ENCODE data around the gene LNP1.

LNP1 gene

GRCh38 chr3:100448079-100448478, 46.7 kb downstream of the LNP1 start:
- no peak overlapping the region for H3K4me3 ChIP-seq (ENCODE audit: low read depth, low read length)
- TF ChIP-seq CTCF (IDR thresholded peaks at IDR 0.05; ENCODE audit: borderline replicate concordance, insufficient read depth, low read depth, low read length), result no peak

- TF ChIP-seq CTCF (IDR thresholded peaks at IDR 0.05; ENCODE audit: borderline replicate concordance, insufficient read depth, low read depth, low read length), result no peak
- no peak overlapping the region for H3K4me3 ChIP-seq (ENCODE audit: low read depth, low read length)
Measured at GRCh38 chr3:100449214-100449613, 47.9 kb downstream of the LNP1 start.

GRCh38 chr3:100454677-100455076, 53.3 kb downstream of the LNP1 start:
- H3K4me3 ChIP-seq (ENCODE audit: low read depth, low read length), result no peak overlapping the region
- no peak for TF ChIP-seq CTCF (IDR thresholded peaks at IDR 0.05; ENCODE audit: borderline replicate concordance, insufficient read depth, low read depth, low read length)

GRCh38 chr3:100455841-100456550, 54.7 kb downstream of the LNP1 start:
- TF ChIP-seq CTCF (IDR thresholded peaks at IDR 0.05; ENCODE audit: borderline replicate concordance, insufficient read depth, low read depth, low read length), result no peak
- H3K4me3 ChIP-seq (ENCODE audit: low read depth, low read length), result no peak overlapping the region

- H3K4me3 ChIP-seq (ENCODE audit: low read depth, low read length), result no peak overlapping the region
- TF ChIP-seq CTCF (IDR thresholded peaks at IDR 0.05; ENCODE audit: borderline replicate concordance, insufficient read depth, low read depth, low read length), result no peak
Measured at GRCh38 chr3:100456745-100457144, 55.4 kb downstream of the LNP1 start.

GRCh38 chr3:100457811-100458210, 56.5 kb downstream of the LNP1 start:
- no peak for TF ChIP-seq CTCF (IDR thresholded peaks at IDR 0.05; ENCODE audit: borderline replicate concordance, insufficient read depth, low read depth, low read length)
- H3K4me3 ChIP-seq (ENCODE audit: low read depth, low read length), result no peak overlapping the region

GRCh38 chr3:100458814-100459213, 57.5 kb downstream of the LNP1 start:
- no peak overlapping the region for H3K4me3 ChIP-seq (ENCODE audit: low read depth, low read length)
- TF ChIP-seq CTCF (IDR thresholded peaks at IDR 0.05; ENCODE audit: borderline replicate concordance, insufficient read depth, low read depth, low read length), result no peak

Data from GM12875 (cell line).